ENCODE results near the gene PKDREJ.

DNA sequence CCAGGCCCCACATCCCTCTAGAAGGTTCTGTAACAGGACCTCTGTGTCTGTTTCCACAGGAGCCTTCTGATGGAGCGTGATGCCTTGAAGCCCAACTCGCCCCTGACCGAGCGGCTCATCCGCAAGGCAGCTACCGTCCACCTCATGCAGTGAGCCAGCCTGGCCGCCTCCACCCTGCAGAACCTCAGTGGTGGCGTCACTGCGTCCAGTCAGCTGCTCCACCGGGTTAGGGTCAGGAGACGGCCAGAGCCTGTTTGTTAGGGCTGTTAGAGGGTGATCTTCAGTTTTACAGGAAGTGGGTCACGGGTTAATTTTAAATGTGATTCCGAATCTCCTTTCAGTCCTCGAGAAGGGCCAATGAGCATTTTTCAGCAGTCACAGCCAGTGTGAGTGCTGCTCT is 29.6 kb upstream of the PKDREJ start:
- TF ChIP-seq, protein P1, sequence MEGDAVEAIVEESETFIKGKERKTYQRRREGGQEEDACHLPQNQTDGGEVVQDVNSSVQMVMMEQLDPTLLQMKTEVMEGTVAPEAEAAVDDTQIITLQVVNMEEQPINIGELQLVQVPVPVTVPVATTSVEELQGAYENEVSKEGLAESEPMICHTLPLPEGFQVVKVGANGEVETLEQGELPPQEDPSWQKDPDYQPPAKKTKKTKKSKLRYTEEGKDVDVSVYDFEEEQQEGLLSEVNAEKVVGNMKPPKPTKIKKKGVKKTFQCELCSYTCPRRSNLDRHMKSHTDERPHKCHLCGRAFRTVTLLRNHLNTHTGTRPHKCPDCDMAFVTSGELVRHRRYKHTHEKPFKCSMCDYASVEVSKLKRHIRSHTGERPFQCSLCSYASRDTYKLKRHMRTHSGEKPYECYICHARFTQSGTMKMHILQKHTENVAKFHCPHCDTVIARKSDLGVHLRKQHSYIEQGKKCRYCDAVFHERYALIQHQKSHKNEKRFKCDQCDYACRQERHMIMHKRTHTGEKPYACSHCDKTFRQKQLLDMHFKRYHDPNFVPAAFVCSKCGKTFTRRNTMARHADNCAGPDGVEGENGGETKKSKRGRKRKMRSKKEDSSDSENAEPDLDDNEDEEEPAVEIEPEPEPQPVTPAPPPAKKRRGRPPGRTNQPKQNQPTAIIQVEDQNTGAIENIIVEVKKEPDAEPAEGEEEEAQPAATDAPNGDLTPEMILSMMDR (IDR thresholded peaks at IDR 0.05) = no peak
- no peak for TF ChIP-seq POLR2A (IDR thresholded peaks at IDR 0.05)

All from prostate gland (tissue), 2 donors.